Measurements from ENCODE around the gene GFOD2.
"Not testable (repeated sequence)": the region's sequence is repeated elsewhere in the genome, so short reads cannot be mapped to it uniquely, and the experiment has no call there.

Gene GFOD2

DNA sequence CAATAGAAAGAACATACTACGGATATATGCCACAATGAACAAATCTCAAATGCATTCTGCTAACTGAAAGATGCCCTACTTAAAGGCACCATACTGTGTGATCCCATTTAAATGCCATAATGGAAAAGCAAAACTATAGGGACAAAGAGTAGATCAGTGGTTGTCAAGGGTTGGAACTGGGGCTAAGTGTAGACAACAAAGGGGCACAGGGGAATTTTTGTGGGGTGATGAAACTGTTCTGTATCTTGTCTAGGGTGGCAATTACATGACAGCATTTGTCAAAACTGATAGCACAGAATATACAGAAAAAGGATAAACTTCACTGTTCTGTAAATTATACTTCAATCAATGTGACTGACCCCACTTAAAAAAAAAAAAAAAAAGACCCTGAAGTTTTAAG is 17.7 kb downstream of the GFOD2 start:
- DNase-seq: peak; percentile 13

- no peak for DNase-seq
These were observed 19.9 kb downstream of the GFOD2 start for GRCh38 chr16:67699265-67699664.

GRCh38 chr16:67697422-67698185 is 21.5 kb downstream of the GFOD2 start:
- no peak for DNase-seq

GRCh38 chr16:67694611-67695010 is 24.5 kb downstream of the GFOD2 start:
- no peak for DNase-seq

DNA sequence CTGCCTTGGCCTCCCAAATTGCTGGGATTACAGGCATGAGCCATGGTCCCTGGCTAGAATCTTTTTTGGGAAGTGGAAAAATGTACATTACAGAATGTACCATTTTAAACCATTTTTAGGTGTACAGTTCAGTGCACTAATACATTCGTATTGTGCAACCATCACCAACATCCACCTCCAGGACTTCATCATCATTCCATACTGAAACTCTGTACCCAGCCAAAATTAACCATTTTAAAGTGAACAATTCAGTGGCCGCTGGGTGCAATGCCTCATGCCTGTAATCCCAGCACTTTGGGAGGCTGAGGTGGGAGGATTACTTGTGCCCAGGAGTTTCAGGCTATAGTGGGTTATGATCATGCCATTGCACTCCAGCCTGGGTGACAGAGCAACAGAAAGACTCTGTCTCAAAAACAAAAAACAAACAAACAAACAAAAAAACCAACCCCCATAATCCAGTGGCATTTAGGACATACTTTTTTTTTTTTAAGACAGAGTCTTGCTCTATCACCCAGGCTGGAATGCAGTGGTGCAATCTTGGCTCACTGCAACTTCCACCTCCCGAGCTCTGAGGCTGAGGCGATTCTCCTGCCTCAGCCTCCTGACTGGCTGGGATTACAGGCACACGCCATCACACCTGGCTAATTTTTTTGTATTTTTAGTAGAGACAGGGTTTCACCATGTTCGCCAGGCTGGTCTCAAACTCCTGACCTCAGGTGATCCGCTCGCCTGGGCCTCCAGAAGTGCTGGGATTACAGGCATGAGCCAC is 25.4 kb downstream of the GFOD2 start:
- not testable (repeated sequence) for DNase-seq

- no peak for DNase-seq
These were observed 33.6 kb downstream of the GFOD2 start for GRCh38 chr16:67685388-67686112.

DNA sequence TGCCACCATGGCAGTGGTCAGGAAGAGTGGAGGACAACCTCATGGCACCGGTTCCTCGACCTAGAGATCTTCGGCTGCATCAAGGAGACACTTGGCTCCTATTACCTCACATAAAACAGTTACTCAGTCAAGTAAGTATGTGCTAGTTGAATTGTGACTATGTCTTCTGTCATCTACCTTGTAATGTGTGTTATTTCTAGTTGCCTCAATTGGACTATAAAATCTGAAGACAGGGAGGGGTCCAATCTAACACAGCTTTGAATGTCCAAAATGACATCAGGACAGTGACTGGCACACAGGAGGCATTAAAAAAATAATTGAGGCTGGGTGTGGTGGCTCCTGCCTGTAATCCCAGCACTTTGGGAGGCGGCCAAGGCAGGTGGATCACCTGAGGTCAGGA is 35.3 kb downstream of the GFOD2 start:
- DNase-seq: no peak

DNA sequence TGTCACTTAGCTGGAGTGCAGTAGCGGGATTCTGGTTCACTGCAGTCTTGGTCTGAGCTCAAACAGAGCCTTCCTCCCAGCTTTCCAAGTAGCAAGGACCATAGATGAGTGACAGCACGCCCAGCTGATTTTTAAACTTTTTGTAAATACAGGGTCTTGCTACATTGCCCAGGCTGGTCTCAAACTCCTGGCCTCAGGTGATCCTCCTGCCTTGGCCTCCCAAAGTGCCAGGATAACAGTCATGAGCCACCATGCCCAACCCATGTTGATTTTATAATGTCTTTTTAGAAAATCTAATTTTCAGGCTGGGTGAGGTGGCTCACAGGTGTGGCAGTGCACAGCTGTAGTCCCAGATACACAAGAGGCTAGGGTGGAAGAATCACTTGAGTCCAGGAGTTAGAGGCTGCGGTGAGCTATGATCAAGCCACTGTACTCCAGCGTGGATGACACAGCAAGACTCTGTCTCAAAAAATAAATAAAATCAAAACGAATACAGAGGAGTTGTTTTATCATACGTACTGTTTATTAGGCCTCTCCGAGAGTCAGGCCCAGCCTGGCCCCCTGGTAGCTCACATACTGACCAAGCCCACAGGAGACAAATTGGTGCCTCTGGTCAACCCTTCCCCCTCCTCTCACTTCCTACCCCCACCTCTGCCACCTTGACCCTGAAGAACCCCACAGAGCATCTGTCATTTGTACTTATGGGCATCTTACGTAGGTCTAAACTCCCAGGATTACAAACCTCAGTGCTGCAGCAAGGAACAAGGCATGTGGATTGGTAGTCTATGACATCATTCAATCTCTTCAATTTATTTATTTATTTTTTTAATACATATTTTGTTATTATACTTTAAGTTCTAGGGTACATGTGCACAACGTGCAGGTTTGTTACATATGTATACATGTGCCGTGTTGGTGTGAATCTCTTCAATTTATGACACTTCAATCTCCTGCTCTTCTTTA is 38.9 kb downstream of the GFOD2 start:
- no peak for DNase-seq

- no peak for DNase-seq
These were observed 40.6 kb downstream of the GFOD2 start for GRCh38 chr16:67678354-67679023.

DNA sequence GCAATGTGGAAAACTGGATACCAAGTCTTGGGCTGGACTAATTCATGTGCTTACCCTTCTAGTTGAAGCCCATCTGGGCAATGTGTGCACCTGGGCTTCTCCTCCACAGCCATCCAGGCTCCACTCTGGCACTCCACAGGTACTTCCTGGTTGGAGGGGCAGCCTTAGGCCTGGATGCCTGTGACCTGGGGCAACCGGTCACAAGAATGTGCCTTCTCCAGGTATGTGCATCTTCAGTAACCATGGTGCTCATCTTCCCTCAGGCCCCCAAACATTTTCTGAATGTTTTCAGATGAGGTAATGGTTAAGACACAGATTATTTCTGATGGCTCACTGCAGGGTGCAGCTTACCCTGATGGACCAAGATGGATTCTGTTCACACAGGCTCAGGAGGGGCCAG is 41.4 kb downstream of the GFOD2 start:
- DNase-seq: no peak

DNA sequence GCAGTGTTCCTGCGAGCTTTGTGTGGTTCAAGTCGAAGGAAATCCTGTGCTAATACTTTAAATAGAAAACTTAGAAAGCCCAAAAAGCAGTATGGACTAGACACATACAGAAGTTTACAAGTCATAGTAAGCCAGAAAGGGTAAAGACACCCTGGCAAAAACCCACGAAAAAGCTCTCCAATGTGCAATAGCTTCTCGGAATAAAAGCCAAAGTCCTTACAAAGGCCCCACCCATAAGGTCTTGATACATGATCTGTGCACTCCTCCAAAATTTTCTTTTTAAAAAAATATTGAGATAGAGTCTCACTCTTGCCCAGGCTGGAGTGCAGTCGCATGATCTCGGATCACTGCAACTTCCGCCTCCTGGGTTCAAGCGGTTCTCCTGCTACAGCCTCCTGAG is 42.2 kb downstream of the GFOD2 start:
- no peak for DNase-seq

DNA sequence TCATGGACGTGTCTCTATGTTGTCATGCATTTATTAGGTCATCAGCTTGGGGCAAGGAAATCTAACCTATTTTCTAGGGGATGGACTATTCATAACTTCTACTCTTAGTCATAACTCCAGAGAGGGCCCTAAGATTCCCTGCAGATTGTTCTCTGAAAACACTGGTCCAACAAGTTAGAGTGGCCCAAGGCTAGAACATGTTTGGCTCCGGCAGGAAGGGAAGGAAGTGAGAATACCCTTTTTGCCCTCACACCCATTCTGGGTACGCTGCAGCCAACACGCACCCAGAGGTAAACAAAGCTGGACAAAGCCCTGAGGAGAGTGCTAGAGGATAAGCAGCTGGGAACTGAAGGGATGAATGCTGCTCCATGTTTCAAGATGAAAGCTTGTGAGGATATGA is 42.6 kb downstream of the GFOD2 start:
- DNase-seq: no peak

DNA sequence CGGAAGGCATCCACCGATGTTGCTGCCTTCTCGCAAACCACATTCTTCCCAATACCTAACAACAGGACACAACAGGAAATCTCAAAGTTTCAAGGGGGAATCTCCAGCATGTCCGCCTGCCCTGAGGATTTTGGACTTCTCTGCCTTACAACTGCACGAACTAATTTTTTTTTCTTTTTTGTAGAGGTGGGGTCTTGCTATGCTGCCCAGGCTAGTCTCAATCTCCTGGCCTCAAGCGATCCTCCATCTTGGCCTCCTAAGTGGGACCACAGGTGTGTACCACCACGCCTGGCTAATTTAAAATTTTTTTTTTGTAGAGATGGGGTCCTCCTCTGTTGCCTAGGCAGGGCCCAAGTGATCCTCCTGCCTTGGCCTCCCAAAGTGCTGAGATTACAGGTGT is 43.1 kb downstream of the GFOD2 start:
- no peak for DNase-seq

GRCh38 chr16:67675579-67675935 is 43.6 kb downstream of the GFOD2 start:
- no peak for DNase-seq

GRCh38 chr16:67674851-67675578 is 44.1 kb downstream of the GFOD2 start:
- no peak for DNase-seq

- DNase-seq: no peak
These were observed 45.2 kb downstream of the GFOD2 start for GRCh38 chr16:67673712-67674580.

DNA sequence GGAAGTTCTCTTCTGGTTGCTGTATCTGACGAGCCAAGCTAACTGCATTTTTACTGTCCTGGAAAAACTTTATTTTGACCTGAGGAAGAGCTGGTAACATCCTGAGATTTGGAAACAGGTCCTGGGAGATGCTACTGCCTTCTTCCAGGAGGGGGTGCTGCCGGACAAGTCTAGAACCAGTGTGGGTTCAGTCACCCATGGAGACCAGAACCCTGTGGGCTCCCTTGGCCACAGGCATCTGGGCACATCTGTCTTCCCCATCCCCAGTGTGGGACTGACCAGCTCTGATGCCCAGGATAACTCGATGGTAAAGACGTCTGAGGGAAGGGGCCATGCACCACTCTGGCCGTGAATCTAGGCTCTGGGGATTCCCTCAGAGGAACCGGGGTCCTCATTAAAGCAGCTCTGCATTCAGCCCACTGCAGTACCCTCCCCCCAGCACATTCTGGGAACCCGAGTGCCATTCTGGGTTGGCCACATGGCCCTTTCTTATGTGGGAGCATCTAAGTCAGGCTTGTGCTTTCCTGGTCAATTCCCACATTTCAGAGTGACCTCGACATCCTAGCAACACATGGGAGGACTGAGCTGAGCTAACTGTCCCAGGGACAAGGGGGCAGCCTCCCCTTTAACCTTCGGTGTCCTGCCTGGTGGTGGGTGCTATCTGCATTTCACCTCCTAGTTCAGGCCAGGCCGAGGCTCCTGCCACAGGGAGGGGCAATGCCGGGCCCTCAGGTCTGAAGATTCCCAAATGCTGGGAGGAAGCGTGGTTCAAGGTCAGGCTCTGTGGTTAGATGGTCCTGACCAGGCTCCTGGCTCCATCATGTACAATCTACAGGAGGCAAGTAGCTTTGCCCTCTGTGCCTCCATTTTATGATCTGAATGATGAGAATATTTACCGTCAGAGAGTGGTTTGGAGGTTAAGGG is 46.1 kb downstream of the GFOD2 start:
- no peak for DNase-seq

DNA sequence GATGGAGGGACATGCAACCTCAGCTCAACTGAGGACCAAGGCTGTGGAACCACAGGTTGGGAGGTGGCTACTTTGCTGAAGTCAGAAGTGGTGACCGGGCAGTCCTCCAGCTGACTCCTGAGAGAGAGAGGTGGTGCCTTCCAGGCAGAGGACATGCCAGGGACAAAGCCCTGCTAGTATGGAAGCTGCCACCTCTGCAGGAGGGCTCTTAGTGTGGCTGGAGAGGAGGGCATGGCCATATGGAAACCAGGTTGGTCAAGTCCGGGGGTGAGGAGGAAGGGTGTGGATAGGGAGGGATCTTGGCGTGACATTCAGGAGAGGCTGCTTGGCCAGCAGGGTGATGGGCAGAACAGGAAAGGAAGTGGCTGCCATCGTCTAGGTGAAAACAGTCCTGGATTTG is 46.8 kb downstream of the GFOD2 start:
- no peak for DNase-seq

DNA sequence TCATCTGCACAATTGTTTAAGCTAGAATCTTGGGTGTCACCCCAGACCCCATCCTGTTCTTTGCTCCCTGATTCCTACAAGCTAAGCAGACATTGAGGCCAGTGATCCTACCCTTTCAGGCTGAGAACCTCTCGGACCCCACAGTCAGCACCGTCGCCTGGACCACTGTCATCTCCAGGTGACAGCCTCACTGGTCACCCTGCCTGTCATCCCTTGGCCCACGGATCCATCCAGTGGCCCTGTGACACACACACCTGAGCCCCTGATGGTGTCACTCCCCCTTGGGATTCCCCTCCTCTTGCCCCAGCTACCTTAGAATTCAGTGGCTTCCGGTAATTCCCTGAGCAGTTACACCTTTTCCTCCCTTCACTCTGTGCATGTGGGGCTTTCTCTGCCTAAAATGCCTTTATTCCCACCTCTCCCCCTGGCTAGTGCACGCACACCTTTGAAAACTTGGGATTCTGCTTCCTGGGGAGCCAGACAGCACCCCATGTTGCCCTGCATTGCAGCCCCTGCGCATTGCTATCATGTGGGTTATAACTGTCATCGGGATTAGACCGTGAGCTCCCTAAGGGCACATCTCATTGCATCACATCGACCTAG is 49.5 kb downstream of the GFOD2 start:
- DNase-seq: no peak

All from retina (tissue), 1 donor.